HepG2 (cell line): Measurements from ENCODE around the gene P2RX7. TPM values are rescaled to one million over a fixed set of nuclear protein-coding genes. Genes with fewer than 3 reads are reported as not detected.

Experiments
- ATAC-seq: fragments of 200-7000 bp; cut with Tn5 transposase; 3 replicates; pipeline ENCODE4 v1.9.1; 2020; ENCODE audit warnings: mild to moderate bottlenecking, moderate library complexity
- Bru-seq: library from RNA; stranded (reverse); fragments of 400-500 nt; gene quantifications from one replicate; lab custom pipeline; 2021; lab: Mats Ljungman, UMichigan
- BruChase-seq, 2 experiments: library from RNA; stranded (reverse); fragments of 400-500 nt; gene quantifications; one replicate each; lab custom pipeline; 2021; lab: Mats Ljungman, UMichigan
- BruUV-seq: library from RNA; stranded (reverse); fragments of 400-500 nt; replicated peaks from 2 replicates; lab custom pipeline; 2021; lab: Mats Ljungman, UMichigan
- CTCF ChIA-PET: fragments of 300-600 bp; formaldehyde crosslinking; extraction: SDS; loops from one replicate; lab custom pipeline; 2021; ENCODE audit warnings: low total read pairs, inconsistent platforms, low intra/inter-chr PET ratio; lab: Yijun Ruan, JAX
- POLR2A ChIA-PET: fragments of 350-600 bp; sonication (Branson Sonifier 250); formaldehyde crosslinking; loops from one replicate; lab custom pipeline; 2020; ENCODE audit warnings: antibody characterized with exemption, inconsistent platforms; lab: Yijun Ruan, JAX
- DNase-seq: peaks from one replicate; pipeline ENCODE4 v3.0.0-alpha.2; 2015; ENCODE audit warnings: low spot score
- FAIRE-seq: peaks from 3 replicates; lab custom pipeline; 2011; peaks lifted over from hg19 to GRCh38; lab: Jason Lieb, UNC
- H2AFZ ChIP-seq: one replicate; pipeline ENCODE4 v1.6.1; 2011; ENCODE audit warnings: low read length, inconsistent platforms
- H3K27ac ChIP-seq: fragments of 300-600 bp; 3 replicates; pipeline ENCODE4 v1.8.0; 2011; ENCODE audit warnings: mixed run types, mild to moderate bottlenecking, mixed read lengths, low read length, inconsistent platforms; ENCODE audit not compliant: insufficient read depth; ENCODE audit errors: extremely low read length
- H3K27me3 ChIP-seq, 2 experiments: fragments of 200-600 bp in 1 of 2; 2 replicates in 1 of 2; 3 replicates in 1 of 2; pipeline versions ENCODE4 v1.6.0 to v1.8.0; 2011; ENCODE audit warnings: low read length in 2 of 2, mild to moderate bottlenecking in 2 of 2, moderate library complexity in 2 of 2, inconsistent platforms in 1 of 2; ENCODE audit not compliant: insufficient read depth in 2 of 2, control insufficient read depth in 1 of 2
- H3K36me3 ChIP-seq, 2 experiments: fragments of 200-600 bp in 1 of 2; replicated peaks in 1 of 2; 2 replicates in 1 of 2; 3 replicates in 1 of 2; pipeline versions ENCODE4 v1.5.1 to v1.8.0; 2011; ENCODE audit warnings: low read length in 2 of 2, inconsistent platforms in 1 of 2; ENCODE audit not compliant: insufficient read depth in 2 of 2, control insufficient read depth in 1 of 2
- H3K4me1 ChIP-seq: 2 replicates; pipeline ENCODE4 v1.5.1; 2012; ENCODE audit warnings: low read length, inconsistent platforms; ENCODE audit not compliant: insufficient read depth
- H3K4me2 ChIP-seq: 2 replicates; pipeline ENCODE4 v1.6.0; 2011; ENCODE audit warnings: low read depth, low read length, inconsistent platforms
- H3K4me3 ChIP-seq, 3 experiments: fragments of 200-600 bp in 1 of 3; sonication (generic), shearing (Covaris generic) in 1 of 3; replicated peaks in 1 of 3; 2 replicates each; pipeline ENCODE4 v1.5.1; 2011 to 2016; ENCODE audit warnings: low read length in 3 of 3, inconsistent platforms in 2 of 3, low read depth in 2 of 3, mild to moderate bottlenecking in 2 of 3, control low read depth in 1 of 3, mixed read lengths in 1 of 3; ENCODE audit not compliant: insufficient read depth in 1 of 3
- H3K79me2 ChIP-seq: one replicate; pipeline ENCODE4 v1.6.1; 2011; ENCODE audit warnings: low read length, inconsistent platforms; ENCODE audit not compliant: insufficient read depth
- H3K9ac ChIP-seq: 2 replicates; pipeline ENCODE4 v1.6.0; 2011; ENCODE audit warnings: mild to moderate bottlenecking, low read depth, low read length, inconsistent platforms; ENCODE audit not compliant: insufficient read depth
- H3K9me3 ChIP-seq: 2 replicates; pipeline ENCODE4 v1.5.1; 2012; ENCODE audit warnings: mild to moderate bottlenecking, low read length
- H4K20me1 ChIP-seq: 2 replicates; pipeline ENCODE4 v1.6.0; 2011; ENCODE audit warnings: inconsistent platforms, mild to moderate bottlenecking, low read length, moderate library complexity; ENCODE audit not compliant: insufficient read depth
- ARNT2 ChIP-seq: sonication (generic); formaldehyde crosslinking; IDR thresholded peaks from 2 replicates; pipeline ENCODE4 v1.8.0; 2022; ENCODE audit warnings: mild to moderate bottlenecking, low read depth, missing genetic modification reagents, moderate library complexity
- DRAP1 ChIP-seq: IDR thresholded peaks from 2 replicates; pipeline ENCODE4 v1.6.1; 2016; ENCODE audit warnings: missing genetic modification reagents, missing compliant biosample characterization
- GABPB1 ChIP-seq: IDR thresholded peaks from 2 replicates; pipeline ENCODE4 v1.6.1; 2016; ENCODE audit warnings: mild to moderate bottlenecking, missing genetic modification reagents, moderate library complexity, missing compliant biosample characterization
- HDAC1 ChIP-seq: sonication (generic); formaldehyde crosslinking; IDR thresholded peaks from 2 replicates; pipeline ENCODE4 v1.5.1; 2020; ENCODE audit warnings: mild to moderate bottlenecking, missing genetic modification reagents
- LCORL ChIP-seq, 2 experiments: fragments of 450-650 bp in 1 of 2; sonication (generic) in 1 of 2; formaldehyde crosslinking in 1 of 2; IDR thresholded peaks; 2 replicates each; pipeline versions ENCODE4 v1.5.0 to v1.6.1; 2017 to 2020; ENCODE audit warnings: antibody characterized with exemption in 1 of 2, missing genetic modification reagents in 1 of 2
- SAP130 ChIP-seq: IDR thresholded peaks from 2 replicates; pipeline ENCODE4 v1.6.1; 2016; ENCODE audit warnings: low read depth
- ZNF331 ChIP-seq: sonication (generic); formaldehyde crosslinking; IDR thresholded peaks from 2 replicates; pipeline ENCODE4 v1.4.0; 2020; ENCODE audit warnings: missing genetic modification reagents
- ZNF441 ChIP-seq: sonication (generic); formaldehyde crosslinking; IDR thresholded peaks from 2 replicates; pipeline ENCODE4 v1.7.0; 2021; ENCODE audit warnings: missing genetic modification reagents, borderline replicate concordance
- ZNF512 ChIP-seq: sonication (generic); formaldehyde crosslinking; IDR thresholded peaks from 2 replicates; pipeline ENCODE4 v1.4.0; 2020; ENCODE audit warnings: mild to moderate bottlenecking, missing genetic modification reagents
- ZNF687 ChIP-seq: sonication (generic); formaldehyde crosslinking; IDR thresholded peaks from 2 replicates; pipeline ENCODE4 v1.5.1; 2020; ENCODE audit warnings: mild to moderate bottlenecking, missing genetic modification reagents, moderate library complexity
- WGBS: methylation state at CpG from one replicate; pipeline ENCODE4 v1.1.6; 2017; ENCODE audit warnings: low lambda C conversion rate; 5-methylcytosine and 5-hydroxymethylcytosine counted together
- in situ Hi-C: cut with HindIII; loops from 2 replicates; pipeline ENCODE4 v1.10.0; 2017; ENCODE audit warnings: low pct_unique_long_range_greater_than_20kb; ENCODE audit not compliant: extremely low pct_ligation_motif_present
- intact Hi-C: fragments of 100-400 bp; cut with micrococcal nuclease; formaldehyde crosslinking; loops from one replicate; pipeline ENCODE4 v1.10.0; 2022; ENCODE audit not compliant: unreplicated experiment
- long read RNA-seq, 2 experiments: library from RNA in 1 of 2; library from polyadenylated mRNA in 1 of 2; stranded (forward) in 1 of 2; unstranded in 1 of 2; transcript quantifications; one replicate each; pipeline ENCODE4 v2.0.0, GENCODE V29; 2019 to 2022
- polyA minus RNA-seq, 3 experiments: library from RNA; depleted of rRNA, polyadenylated mRNA; stranded (reverse); fragments of >200 nt; gene quantifications; 2 replicates each; pipeline ENCODE4 v1.2.3, GENCODE V29; 2011; ENCODE audit warnings: low replicate concordance in 1 of 3
- polyA plus RNA-seq, 8 experiments: library from polyadenylated mRNA; depleted of rRNA in 3 of 8; stranded (reverse) in 7 of 8; unstranded in 1 of 8; fragments of >200 nt; fragmentation: Illumina TruSeq in 4 of 8; extraction: Trizol in 4 of 8; gene quantifications; 2 replicates each; pipeline versions ENCODE4 v1.2.1 to v1.2.3, GENCODE V29; 2011 to 2016; ENCODE audit warnings: low read depth in 4 of 8, missing spikeins in 1 of 8, mixed read lengths in 1 of 8; ENCODE audit not compliant: insufficient read depth in 1 of 8
- total RNA-seq, 5 experiments: library from RNA; depleted of rRNA; stranded (reverse); fragments of >200 nt; fragmentation: Illumina TruSeq; extraction: Trizol; gene quantifications; 2 replicates each; pipeline ENCODE4 v1.2.3, GENCODE V29; 2016; ENCODE audit warnings: low read depth in 1 of 5

P2RX7 gene
- total RNA-seq (2016; rRNA removed; fragmentation: Illumina TruSeq; extraction: Trizol) (0.13 TPM in 1 of 2 replicates, not detected in the other), polyA plus RNA-seq (2011; rRNA removed) (0.56 and 0.73 TPM in 2 replicates), polyA minus RNA-seq (2011; rRNA and poly(A)+ RNA removed; ENCODE audit: low replicate concordance) (0.38 TPM in 1 of 2 replicates, not detected in the other), Bru-seq, nascent RNA (not detected), BruChase-seq, experiment 1, labeled RNA remaining after a 6-hour chase (not detected), BruChase-seq, experiment 2, labeled RNA remaining after a 2-hour chase (percentile 7 among the genes with signal in this experiment)
- total RNA-seq (2016; cell fraction: cytosol; rRNA removed; fragmentation: Illumina TruSeq; extraction: Trizol; ENCODE audit: low read depth) = not detected in 2 replicates
- total RNA-seq (2016; cell fraction: insoluble cytoplasmic fraction; rRNA removed; fragmentation: Illumina TruSeq; extraction: Trizol) = 0.03 TPM in 1 of 2 replicates, not detected in the other
- total RNA-seq (2016; cell fraction: membrane; rRNA removed; fragmentation: Illumina TruSeq; extraction: Trizol) = not detected in 2 replicates
- not detected in 2 replicates for total RNA-seq (2016; cell fraction: nucleus; rRNA removed; fragmentation: Illumina TruSeq; extraction: Trizol)
- 0.18 and 0.19 TPM in 2 replicates for polyA plus RNA-seq (2011; cell fraction: cytosol; rRNA removed)
- polyA plus RNA-seq (2011; cell fraction: nucleus; rRNA removed) = 1.1 and 1.7 TPM in 2 replicates
- polyA plus RNA-seq (2012) = 0.76 and 1.1 TPM in 2 replicates
- polyA plus RNA-seq (2016; cell fraction: cytosol; fragmentation: Illumina TruSeq; extraction: Trizol; ENCODE audit: low read depth) = not detected in 2 replicates
- polyA plus RNA-seq (2016; cell fraction: insoluble cytoplasmic fraction; fragmentation: Illumina TruSeq; extraction: Trizol; ENCODE audit: low read depth) = not detected in 2 replicates
- polyA plus RNA-seq (2016; cell fraction: membrane; fragmentation: Illumina TruSeq; extraction: Trizol; ENCODE audit: low read depth) = not detected in 2 replicates
- not detected in 2 replicates for polyA plus RNA-seq (2016; cell fraction: nucleus; fragmentation: Illumina TruSeq; extraction: Trizol; ENCODE audit: insufficient read depth, low read depth)
- polyA minus RNA-seq (2011; cell fraction: cytosol; rRNA and poly(A)+ RNA removed) = 0.40 TPM in 1 of 2 replicates, not detected in the other
- polyA minus RNA-seq (2011; cell fraction: nucleus; rRNA and poly(A)+ RNA removed) = 0.64 and 1.9 TPM in 2 replicates
- long read RNA-seq, experiment 1, full-length matches to known transcripts = 1 of 1 reads
- long read RNA-seq, experiment 1, partial matches to known transcripts = 0 of 1 reads
- long read RNA-seq, experiment 1, other reads (novel, unspliced or antisense) = 0 of 1 reads
- long read RNA-seq, experiment 2 = 0 reads

GRCh38 chr12:121132601-121133481, at the start of gene P2RX7:
TSS of gene P2RX7 (plus strand) at chr12:121132876. CDS start at chr12:121132971, 95 bp downstream.
- Histone ChIP-seq H2AFZ (peak within 1 kb of the TSS; percentile 39), H3K9me3 (no peaks in the 10 kb centered on the region), H3K27ac (no peak within 1 kb of the TSS), H3K79me2 (no peaks in the 10 kb centered on the region), H3K4me2 (peak within 1 kb of the TSS; percentile 69), H4K20me1 (no peaks in the 10 kb centered on the region), H3K4me1 (peaks cover 57% of the 10 kb centered on the region), H3K36me3 (no peaks in the 10 kb centered on the region), H3K27me3 (0 out of 5 replicates have a peak, but pooled peaks cover 0 to 4% of the 10 kb centered on the region in 2 experiments), H3K9ac (no peak within 1 kb of the TSS), H3K4me3 (peak within 1 kb of the TSS in 2 of 3 experiments; percentile 13 to 55; a peak in 3 of 6 replicates)
- in situ Hi-C loops = no loop called here
- FAIRE-seq (no peak), ATAC-seq (peak; percentile 57), DNase-seq (no peak)
- ChIA-PET POLR2A (no interaction called here), CTCF (no interaction called here)
- BruUV-seq = no TSS peak
- 43% methylated on average over 22 of the region's 25 CpGs for WGBS
- intact Hi-C loops = no loop called here
- TF ChIP-seq ARNT2 (CRISPR knock-in tag) (0 out of 2 replicates have a peak, but pooled peaks have one; percentile 14), DRAP1 (CRISPR knock-in tag) (0 out of 2 replicates have a peak, but pooled peaks have one; percentile 12), ZNF687 (CRISPR knock-in tag) (peak; percentile 67), SAP130 (CRISPR knock-in tag) (0 out of 2 replicates have a peak, but pooled peaks have one; percentile 15), HDAC1 (CRISPR knock-in tag) (peak; percentile 14; the same call in 1 of the 2 replicates), ZNF331 (no peak), ZNF512 (CRISPR knock-in tag) (no peak), ZNF441 (CRISPR knock-in tag) (0 out of 2 replicates have a peak, but pooled peaks have one; percentile 19), LCORL (IDR thresholded peaks at IDR 0.05) (no peak), LCORL (CRISPR knock-in tag; IDR thresholded peaks at IDR 0.05) (0 out of 2 replicates have a peak, but pooled peaks have one; percentile 31), GABPB1 (CRISPR knock-in tag) (0 out of 2 replicates have a peak, but pooled peaks have one; percentile 11)
